Activated CD4-positive, alpha-beta T cell treated with anti-CD3 and anti-CD28 coated beads, Interleukin-2, amount 50 U/mL, for 24 hours (primary cell): ENCODE results near the gene IFIT1.
"Not testable (repeated sequence)": the region's sequence is repeated elsewhere in the genome, so short reads cannot be mapped to it uniquely, and the experiment has no call there.

Experiments used
- DNase-seq, 2 donors: peaks; one replicate each; pipeline ENCODE4 v3.0.0-alpha.2; 2020; ENCODE audit warnings: low read depth in 1 of 2, low spot score in 1 of 2

Gene IFIT1

DNA sequence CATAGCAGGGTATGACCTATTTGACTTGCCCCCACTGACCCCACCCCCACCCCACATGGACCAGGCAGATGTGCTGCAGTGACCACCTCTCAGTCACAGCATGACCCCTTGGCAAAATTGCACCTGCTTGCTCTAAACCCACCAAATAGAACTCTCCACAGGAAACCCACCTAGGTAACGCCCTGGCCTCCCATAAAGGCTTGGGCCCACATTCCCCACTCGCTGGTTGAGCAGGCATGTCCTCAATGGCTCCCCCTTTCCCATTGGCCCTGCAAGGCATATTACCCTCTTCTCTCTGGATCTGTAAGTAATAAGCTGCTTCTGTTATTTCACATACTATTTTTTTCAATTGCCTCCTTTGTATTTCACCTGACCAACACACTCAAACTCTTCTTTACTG is 2.7 kb downstream of the IFIT1 start:
- no peak for DNase-seq

DNA sequence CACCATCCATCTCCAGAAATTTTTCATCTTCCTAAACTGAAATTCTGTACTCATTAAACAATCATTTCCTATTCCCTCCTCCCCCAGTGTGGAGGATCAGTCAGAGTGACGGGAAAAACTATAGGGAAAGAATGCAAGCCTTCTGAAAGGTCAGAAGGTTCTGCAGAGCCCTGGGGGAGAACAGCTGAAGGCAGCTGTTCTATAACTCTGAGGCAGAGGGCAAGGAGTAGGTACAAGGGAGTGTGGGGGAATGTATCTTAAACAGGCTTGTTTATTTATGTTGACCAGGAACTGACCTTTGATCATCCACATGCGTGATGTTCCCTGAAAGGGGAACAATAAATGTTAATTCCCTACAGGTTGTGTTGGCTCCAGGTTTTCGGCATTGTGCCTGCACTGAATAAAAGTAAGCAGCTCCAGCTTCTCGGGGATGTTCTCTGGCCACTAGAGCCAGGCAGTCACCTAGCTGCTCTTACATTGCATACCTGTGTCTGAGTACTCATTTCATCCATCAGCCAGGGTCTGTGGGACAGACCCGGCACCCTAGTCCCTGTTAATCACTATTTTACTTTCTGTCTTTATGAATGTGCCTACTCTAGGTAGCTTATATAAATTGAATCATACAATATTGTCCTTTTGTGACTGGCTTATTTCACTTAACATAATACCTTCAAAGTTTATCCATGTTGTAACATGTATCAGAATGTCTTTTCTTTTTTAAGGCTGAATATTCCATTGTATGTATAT is 5.8 kb downstream of the IFIT1 start:
- DNase-seq = no peak

DNA sequence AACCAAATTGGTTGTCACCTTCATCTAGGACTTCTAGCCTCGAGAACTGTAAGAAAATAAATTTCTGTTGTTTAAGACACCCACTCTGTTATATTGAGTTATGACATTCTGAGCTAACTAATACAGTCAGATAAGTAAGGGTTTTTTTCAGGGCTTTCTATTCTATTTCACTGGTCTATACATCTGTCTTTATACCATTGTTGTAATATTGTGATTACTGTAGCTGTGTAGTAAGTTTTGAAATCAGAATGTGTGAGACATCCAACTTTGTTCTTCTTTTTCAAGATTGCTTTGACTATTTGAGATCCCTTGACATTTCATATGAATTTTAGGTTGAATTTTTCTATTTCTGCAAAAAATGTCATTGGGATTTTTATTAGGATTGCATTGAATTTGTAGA is 7.5 kb downstream of the IFIT1 start:
- DNase-seq = no peak

DNA sequence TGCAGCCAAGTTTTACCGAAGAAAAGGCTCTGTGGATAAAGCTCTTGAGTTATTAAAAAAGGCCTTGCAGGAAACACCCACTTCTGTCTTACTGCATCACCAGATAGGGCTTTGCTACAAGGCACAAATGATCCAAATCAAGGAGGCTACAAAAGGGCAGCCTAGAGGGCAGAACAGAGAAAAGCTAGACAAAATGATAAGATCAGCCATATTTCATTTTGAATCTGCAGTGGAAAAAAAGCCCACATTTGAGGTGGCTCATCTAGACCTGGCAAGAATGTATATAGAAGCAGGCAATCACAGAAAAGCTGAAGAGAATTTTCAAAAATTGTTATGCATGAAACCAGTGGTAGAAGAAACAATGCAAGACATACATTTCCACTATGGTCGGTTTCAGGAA is 10.6 kb downstream of the IFIT1 start:
- DNase-seq = no peak

DNA sequence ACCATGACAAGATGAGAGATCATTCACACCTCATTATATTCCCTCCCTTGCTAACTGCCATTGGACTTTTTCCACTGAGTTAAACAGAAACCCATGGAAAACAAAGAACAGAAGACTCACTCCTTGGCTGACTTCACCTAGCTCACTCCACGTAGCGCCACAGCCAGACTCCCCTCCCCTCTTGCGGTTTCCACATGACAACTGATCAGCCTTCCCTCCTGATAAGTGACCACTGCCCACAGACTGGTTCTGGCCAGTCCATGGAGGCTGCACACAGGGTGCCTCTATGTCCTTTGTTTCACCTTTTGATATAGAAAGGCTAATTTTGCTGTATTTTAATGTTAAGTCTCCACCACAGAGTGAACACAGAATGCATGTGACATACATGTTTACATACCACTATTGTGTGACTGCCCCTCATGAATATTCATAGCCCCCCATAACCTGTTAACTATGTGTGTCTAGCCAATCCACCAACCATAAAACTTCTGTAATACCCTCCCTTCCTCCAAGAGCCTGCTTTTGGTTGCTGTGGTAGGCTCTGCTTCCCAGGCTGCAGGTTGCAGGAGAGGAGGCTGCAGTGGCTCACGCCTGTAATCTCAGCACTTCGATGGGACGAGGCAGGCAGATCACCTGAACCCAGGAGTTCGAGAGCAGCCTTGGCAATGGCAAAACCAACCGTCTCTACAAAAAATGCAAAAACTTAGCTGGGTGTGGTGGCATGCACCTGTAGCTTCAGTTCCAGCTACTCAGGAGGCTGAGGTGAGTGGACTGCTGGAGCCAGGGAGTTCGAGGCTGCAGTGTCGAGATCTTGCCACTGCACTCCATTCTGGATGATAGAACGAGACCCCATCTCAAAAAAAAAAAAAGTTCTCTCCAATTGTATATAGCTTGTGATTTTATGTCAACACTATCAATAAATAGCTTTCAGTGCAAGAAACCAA is 12.0 kb downstream of the IFIT1 start:
- DNase-seq = no peak

DNA sequence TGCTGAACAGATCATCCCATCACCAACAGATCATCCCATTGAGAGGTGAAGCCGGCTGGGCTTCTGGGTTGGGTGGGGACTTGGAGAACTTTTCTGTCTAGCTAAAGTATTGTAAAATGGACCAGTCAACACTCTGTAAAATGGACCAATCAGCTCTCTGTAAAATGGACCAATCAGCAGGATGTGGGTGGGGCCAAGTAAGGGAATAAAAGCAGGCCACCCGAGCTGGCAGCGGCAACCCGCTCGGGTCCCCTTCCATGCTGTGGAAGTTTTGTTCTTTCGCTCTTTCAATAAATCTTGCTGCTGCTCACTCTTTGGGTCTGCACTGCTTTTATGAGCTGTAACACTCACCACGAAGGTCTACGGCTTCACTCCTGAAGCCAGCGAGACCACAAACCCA is 13.8 kb downstream of the IFIT1 start:
- not testable (repeated sequence) for DNase-seq

DNA sequence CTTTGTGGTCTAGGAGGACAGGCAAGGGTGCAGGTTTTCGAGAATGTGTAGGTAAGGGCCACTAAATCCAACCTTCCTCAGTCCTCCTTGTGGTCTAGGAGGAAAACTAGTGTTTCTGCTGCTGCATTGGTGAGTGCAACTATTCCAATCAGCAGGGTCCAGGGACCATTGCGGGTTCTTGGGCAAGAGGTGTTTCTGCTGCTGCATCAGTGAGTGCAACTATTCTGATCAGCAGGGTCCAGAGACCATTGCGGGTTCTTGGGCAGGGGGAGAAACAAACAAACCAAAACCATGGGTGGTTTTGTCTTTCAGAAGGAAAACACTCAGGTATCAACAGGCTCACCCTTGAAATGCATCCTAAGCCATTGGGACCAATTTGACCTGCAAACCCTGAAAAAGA is 15.4 kb downstream of the IFIT1 start:
- DNase-seq = not testable (repeated sequence)

DNA sequence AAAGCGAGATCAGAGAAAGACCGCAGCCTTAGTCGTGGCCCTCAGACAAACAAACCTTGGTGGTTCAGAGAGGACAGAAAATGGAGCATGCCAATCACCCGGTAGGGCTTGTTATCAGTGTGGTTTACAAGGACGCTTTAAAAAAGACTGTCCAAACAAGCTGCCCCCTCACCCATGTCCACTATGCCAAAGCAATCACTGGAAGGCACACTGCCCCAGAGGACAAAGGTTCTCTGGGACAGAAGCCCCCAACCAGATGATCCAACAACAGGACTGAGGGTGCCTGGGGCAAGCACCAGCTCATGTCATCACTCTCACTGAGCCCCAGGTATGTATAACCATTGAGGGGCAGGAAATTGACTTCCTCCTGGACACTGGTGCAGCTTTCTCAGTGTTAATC is 16.9 kb downstream of the IFIT1 start:
- not testable (repeated sequence) for DNase-seq

DNA sequence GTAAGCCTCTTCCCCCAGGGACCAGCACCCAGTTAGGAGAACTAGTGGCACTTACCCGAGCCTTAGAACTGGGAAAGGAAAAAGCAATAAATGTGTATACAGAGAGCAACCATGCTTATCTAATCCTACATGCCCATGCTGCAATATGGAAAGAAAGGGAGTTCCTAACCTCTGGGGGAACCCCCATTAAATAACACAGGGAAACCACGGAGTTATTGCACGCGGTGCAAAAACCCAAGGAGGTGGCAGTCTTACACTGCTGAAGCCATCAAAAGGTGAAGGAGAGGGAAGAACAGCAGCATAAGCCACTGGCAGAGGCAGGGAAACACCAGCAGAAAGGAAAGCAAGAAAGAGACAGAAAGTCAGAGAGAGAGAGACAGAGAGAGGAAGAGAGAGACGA is 18.1 kb downstream of the IFIT1 start:
- not testable (repeated sequence) for DNase-seq

DNA sequence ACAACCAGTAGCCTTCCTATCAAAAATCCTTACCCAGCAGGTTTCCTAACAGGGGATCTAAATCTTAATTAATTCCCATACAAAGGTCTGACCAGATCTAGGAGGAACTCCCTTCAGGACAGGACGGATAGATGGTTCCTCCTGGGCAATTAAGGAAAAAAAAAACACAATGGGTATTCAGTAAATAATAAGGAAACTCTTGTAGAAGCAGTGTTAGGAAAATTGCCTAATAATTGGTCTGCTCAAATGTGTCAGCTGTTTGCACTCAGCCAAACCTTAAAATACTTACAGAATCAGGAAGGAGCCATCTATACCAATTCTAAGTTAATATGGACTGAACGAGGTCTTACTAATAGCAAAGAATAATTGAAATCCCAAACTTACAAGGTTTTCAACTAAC is 18.7 kb downstream of the IFIT1 start:
- not testable (repeated sequence) for DNase-seq

DNA sequence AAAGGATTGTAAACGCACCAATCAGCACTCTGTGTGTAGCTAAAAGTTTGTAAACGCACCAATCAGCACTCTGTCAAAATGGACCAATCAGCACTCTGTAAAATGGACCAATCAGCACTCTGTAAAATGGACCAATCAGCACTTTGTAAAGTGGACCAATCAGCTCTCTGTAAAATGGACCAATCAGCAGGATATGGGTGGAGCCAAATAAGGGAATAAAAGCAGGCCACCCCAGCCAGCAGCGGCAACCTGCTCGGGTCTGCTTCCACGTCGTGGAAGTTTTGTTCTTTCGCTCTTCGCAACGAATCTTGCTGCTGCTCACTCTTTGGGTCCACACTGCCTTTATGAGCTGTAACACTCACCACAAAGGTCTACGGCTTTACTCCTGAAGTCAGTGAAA is 19.9 kb downstream of the IFIT1 start:
- DNase-seq = not testable (repeated sequence)

DNA sequence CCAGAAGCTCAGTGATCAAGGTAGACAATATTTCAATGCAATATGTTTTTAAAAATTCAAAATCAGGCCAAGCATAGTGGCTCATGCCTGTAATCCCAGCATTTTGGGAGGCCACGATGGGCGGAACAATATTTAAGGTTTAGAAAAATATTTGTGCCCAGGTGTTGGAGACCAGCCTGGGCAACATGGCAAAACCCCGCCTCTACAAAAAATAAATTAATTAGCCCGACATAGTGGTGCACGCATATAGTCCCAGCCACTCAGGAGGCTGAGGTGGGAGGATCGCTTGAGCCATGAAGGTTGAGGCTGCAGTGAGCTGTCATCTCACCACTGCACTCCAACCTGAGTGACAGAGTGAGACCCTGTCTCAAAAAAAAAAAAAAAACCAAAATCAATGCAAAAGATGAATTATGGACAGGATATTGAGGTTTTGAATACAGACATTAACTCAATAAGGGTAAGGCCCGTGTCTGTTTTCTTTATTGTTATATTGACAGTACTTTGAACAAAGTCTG is 21.0 kb downstream of the IFIT1 start:
- DNase-seq = no peak

DNA sequence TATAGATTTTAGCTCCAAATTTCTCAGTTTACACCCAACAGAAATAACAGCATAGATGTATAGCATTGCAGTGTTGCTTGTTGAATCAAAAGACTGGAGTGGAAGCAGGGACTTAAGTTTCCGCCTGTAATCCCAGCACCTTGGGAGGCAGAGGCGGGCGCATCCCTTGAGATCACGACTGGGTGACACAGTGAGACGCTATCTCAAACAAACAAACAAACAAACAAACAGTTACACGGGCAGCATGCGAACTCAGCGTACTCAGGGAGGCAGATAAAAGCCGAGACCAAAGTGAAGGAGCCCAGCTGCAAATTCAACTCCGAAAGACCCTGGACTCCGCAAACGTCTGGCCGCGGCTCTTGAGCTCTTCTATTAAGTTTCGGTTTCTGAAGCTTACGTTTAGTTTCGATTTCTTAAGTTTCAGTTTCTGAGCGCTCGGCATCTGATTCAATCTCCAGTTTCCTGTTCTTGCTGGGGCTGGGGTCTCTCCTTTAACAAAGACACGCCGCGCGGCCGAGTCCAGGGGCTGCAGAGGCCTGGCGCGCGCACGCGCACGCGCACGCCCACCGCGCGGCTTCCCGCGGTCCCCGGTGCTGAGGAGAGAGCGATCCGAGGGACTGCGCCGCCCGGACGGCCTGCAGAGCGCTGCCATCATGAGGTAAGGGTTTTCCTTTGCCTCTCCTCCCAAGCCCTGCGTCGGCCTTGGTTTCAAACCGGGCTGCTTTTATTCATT is 21.9 kb downstream of the IFIT1 start, which contains the start of gene IFIT5:
IFIT5 (plus strand) TSS at position 423 of the 733 bp plus-strand sequence; CDS start at position 654, 231 bp downstream.
- DNase-seq = peak; percentile 39 to 49

DNA sequence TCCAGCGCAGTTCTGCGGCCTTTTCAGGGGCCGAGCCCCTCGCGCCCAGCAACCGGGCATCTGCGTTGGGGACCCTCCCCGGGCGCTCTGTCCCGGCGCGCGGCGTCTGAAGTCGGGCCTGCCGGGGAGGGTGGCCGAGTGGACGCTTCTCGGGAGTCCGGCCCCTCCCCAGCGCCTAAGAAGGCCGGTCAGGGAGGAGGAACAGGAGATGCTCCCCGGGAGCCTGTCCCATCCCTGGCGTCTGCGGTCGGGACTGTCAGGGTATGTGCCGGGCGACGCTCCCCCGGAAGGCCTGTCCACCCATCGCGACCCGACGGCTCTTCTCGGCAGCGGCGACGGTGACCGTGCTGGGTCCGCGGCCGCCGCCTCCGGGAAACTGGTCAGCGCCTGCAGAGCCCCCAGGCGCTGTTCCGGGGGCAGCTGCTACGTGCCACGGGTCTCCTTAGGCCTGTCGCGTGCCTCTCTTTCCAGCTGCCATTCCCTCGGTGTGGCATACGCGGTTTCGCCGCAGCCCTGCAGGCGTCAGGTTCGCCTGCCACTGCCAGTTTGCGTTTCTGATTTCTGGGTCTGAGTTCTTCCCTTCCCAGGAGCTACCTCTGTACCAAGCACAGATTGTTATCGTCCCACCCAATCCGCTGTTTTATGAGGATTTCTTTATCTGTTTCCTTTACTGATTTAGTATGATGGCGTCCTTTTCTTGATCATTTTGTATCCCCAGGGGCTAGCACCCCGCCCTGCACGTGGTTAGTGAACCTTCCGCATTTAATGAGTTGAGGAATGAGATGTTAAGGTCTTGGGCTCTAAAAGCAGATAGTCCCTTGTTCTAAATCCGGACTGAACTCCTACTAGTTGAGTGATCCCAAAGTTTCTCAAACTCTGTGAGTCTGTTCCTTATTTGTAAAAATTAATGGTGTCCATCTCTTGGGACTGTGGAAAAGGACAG is 22.7 kb downstream of the IFIT1 start:
- peak in 1 of 2 donors; percentile 17 for DNase-seq

DNA sequence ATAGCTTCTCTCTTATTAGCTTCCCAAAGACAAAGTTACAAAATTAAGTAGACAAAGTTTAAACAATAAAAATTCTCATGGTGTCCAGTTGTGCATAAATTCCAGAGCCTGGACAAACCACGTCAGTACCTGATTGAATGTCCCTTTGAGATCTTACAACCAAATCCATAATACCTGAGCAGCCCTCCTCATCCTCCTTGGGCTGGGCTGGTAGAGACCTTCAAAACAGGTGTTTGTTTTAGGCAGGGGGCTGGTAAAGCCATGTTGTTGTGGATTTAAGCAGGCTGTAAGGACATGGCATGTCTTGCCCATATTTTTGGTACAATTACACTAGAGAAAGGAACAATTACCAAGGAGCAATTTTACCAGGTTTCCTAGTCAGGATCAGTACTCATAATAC is 24.0 kb downstream of the IFIT1 start:
- DNase-seq = no peak

DNA sequence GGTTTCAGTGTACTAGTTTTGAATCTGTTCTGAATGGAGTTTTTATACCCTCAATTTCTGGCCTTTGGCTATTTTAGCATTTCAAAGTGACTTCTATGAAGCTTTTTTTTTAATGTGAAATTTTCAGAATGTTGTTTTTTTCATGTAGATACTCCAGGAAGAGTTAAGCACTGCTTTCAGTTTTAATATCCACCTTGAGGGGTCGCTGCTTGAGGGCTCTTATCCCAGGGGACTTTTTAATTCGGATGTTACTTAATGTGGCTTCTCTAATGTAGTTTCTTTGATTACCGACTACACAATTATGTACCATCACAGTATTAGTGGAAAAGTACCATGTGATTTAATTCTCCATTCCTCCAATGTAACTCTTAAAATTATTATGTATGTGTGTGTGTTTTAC is 27.1 kb downstream of the IFIT1 start:
- no peak for DNase-seq

DNA sequence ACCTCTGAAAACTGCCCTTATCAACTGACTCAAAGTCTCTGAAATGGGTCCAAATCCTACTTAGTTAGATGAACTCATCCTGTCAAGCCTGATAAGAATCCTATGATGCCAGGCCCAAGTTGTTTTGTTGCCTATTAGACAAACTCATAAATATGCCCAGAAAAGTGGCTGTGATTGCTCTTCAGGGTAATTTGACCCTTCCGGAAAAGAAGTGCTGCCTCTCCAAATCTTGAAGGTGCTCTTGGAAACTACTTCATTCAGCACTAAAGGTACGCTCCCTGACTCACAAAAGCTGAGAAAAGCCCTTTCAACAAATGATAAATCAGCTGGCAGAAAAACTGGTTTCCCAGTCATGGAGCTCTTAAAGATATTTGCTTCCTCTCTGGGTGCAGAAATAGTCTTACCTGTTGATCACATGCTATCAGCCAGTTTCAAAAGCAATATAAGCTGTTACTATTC is 28.6 kb downstream of the IFIT1 start:
- DNase-seq = no peak

DNA sequence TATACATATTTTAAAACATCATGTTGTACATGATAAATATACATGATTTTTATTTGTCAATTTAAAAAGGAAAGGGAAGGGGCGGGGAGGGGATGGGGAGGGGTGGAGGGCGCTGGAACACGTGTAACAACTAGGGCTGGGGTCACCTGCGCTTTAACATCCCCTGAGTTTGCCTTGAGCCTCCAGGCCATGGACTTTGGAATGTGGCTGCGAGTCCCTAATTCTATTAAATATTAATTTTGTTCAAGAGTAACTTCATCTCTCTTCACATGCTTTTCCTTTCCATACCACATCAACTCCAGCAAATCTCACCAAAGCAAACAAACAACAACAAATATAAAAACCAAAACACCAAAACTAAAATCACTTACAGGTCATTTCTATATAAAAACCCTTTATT is 32.6 kb downstream of the IFIT1 start:
- DNase-seq = no peak

DNA sequence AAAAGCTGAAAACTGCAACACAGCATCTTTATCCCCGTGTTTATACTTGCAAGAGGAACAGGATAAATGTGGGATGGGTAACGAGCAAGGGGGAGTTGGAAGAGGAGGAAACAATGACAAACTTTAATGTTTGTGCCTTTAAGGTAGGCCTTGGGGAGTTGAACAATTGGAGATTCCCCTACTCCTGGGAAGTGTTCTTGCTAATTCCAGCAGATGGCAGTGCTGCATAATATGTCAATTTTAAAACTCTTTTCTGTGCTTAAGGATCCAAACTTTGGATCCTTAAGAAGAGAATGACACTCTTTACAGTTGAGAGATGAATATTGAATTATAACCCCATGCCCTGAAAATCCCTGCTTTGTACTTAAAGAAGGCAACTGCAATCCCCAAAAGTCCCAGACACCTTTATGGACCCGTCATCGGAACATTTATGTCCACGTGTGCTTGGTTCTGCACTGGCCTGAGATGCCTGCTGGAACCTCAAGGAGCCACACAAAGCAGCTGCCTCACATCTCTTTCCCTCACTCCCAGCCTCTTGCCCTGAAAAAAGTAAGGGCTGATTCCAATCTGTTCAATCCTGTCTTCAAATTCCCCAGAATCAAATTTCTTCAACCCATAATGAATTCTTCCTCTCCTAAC is 33.9 kb downstream of the IFIT1 start:
- DNase-seq = no peak

DNA sequence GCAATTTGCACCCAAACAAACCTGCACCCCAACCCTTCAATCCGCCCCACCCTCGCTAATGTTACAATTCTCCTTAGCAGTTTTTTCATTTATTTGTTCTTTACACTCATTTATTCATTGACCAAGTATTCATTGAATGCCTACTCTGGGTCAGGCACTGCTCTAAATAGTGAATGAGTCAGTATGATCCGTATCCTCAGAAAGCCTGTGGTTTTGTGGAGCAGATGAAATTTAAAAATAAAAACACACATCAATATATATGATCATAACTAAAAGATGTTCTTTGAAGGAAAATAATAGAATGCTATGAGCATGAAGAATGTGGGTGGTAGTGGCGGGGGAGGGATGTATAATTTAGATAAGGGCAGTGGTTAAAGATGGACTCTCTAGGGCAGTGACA is 35.2 kb downstream of the IFIT1 start:
- DNase-seq = no peak
